Stimulated activated CD8-positive, alpha-beta memory T cell treated with anti-CD3 and anti-CD28 coated beads, Interleukin-12 subunit alpha, Interleukin-12 subunit beta, amount 100 ng/mL, for 1 hour (primary cell): Measurements from ENCODE around the gene CALML6.
"Not testable (repeated sequence)": the region's sequence is repeated elsewhere in the genome, so short reads cannot be mapped to it uniquely, and the experiment has no call there.

Experiments
- DNase-seq: peaks from one replicate; pipeline ENCODE4 v3.0.0-alpha.2; 2020; ENCODE audit warnings: low read depth

The CALML6 gene

GRCh38 chr1:1914971-1915692 lies at the start of gene CALML6:
Gene CALML6, plus strand, starts transcription at chr1:1915260. Its CDS starts 21 bp downstream, at chr1:1915281.
- DNase-seq: no peak

- DNase-seq: no peak
Measured at GRCh38 chr1:1867164-1867563, 47.9 kb upstream of the CALML6 start.

- no peak for DNase-seq
Measured at GRCh38 chr1:1869469-1869868, 45.6 kb upstream of the CALML6 start.

- no peak for DNase-seq
Measured at GRCh38 chr1:1872329-1872994, 42.6 kb upstream of the CALML6 start.

- DNase-seq: no peak
Measured at GRCh38 chr1:1873186-1873585, 41.9 kb upstream of the CALML6 start.

GRCh38 chr1:1874901-1875300 lies 40.2 kb upstream of the CALML6 start:
- no peak for DNase-seq

GRCh38 chr1:1875932-1876331 lies 39.1 kb upstream of the CALML6 start:
- DNase-seq: no peak

GRCh38 chr1:1876335-1876930 lies 38.6 kb upstream of the CALML6 start:
- DNase-seq: no peak

GRCh38 chr1:1877865-1878436 lies 37.1 kb upstream of the CALML6 start:
- no peak for DNase-seq

- no peak for DNase-seq
Measured at GRCh38 chr1:1879942-1880341, 35.1 kb upstream of the CALML6 start.

GRCh38 chr1:1880617-1881312 lies 34.3 kb upstream of the CALML6 start:
- DNase-seq: no peak

GRCh38 chr1:1881727-1882126 lies 33.3 kb upstream of the CALML6 start:
- no peak for DNase-seq

- no peak for DNase-seq
Measured at GRCh38 chr1:1883092-1883873, 31.8 kb upstream of the CALML6 start.

GRCh38 chr1:1883890-1884289 lies 31.2 kb upstream of the CALML6 start:
- DNase-seq: not testable (repeated sequence)

GRCh38 chr1:1889090-1889750 lies 25.8 kb upstream of the CALML6 start:
- DNase-seq: no peak

GRCh38 chr1:1889847-1890505 lies 25.1 kb upstream of the CALML6 start:
- peak; percentile 25 for DNase-seq

GRCh38 chr1:1890506-1891348 lies 24.3 kb upstream of the CALML6 start, which contains the start of gene GNB1:
Gene GNB1, minus strand, starts transcription at chr1:1891087. Its CDS starts 65,634 bp downstream, at chr1:1825453.
- peak; percentile 82 for DNase-seq

- DNase-seq: peak; percentile 67
Measured at GRCh38 chr1:1891349-1892078, 23.5 kb upstream of the CALML6 start.
